Measurements from ENCODE around the gene TXNDC11. TPM values are rescaled to one million over a fixed set of nuclear protein-coding genes. Genes with fewer than 3 reads are reported as not detected.
"Not testable (repeated sequence)": the region's sequence is repeated elsewhere in the genome, so short reads cannot be mapped to it uniquely, and the experiment has no call there.

TXNDC11 gene, protein sequence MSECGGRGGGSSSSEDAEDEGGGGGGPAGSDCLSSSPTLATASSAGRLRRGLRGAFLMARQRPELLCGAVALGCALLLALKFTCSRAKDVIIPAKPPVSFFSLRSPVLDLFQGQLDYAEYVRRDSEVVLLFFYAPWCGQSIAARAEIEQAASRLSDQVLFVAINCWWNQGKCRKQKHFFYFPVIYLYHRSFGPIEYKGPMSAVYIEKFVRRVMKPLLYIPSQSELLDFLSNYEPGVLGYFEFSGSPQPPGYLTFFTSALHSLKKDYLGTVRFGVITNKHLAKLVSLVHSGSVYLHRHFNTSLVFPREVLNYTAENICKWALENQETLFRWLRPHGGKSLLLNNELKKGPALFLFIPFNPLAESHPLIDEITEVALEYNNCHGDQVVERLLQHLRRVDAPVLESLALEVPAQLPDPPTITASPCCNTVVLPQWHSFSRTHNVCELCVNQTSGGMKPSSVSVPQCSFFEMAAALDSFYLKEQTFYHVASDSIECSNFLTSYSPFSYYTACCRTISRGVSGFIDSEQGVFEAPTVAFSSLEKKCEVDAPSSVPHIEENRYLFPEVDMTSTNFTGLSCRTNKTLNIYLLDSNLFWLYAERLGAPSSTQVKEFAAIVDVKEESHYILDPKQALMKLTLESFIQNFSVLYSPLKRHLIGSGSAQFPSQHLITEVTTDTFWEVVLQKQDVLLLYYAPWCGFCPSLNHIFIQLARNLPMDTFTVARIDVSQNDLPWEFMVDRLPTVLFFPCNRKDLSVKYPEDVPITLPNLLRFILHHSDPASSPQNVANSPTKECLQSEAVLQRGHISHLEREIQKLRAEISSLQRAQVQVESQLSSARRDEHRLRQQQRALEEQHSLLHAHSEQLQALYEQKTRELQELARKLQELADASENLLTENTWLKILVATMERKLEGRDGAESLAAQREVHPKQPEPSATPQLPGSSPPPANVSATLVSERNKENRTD
- 10 to 100 TPM; 35.6 to 57.2 (median 46.9) TPM for polyA plus RNA-seq

DNA sequence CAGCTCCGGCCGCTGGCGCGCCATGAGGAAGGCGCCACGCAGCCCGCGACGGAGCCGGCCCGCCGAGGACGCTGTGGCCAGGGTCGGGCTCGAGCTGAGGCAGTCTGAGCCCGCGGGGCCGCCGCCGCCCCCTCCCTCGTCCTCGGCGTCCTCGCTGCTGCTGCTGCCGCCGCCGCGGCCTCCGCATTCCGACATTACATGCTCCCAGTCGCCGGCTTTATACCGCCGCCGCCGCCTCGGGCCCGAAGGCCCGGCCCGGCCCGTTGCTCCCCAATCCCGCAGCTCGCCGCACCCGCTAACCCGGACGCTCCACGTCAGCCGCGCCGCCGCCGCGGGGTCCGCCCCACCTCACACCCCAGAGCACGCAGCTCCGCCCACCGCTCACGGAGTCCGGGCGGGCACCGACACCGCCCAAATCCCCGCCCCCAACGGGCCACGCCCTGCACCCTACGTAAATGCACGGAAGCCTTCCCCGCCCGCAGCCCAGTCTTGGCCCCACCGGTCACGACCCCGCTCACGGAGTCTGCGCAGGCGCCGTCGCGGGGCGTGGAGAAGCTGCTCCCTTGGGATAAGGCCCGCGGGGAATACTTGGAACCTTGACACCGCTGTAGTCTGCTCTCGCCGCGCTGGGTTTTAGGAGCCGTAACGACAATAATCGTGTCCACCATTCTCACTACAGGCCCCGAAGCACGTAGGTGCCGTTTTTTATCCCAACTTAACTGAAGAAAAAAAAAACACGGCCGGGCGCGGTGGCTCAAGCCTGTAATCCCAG, at the start of gene TXNDC11:
TXNDC11 (minus strand) TSS at position 322 of the 772 bp plus-strand sequence; CDS start at position 195, 127 bp downstream.
- peak within 1 kb of the TSS; percentile 93 to 98 (median 98) for H3K27ac Mint-ChIP-seq
- H3K4me1 Mint-ChIP-seq = peaks cover 53 to 61% of the 10 kb centered on the region in 2 donors
- peaks cover 0 to 7% (median 0%) of the 10 kb centered on the region in 3 donors for H3K36me3 Mint-ChIP-seq
- H3K4me3 Mint-ChIP-seq = peak within 1 kb of the TSS; percentile 90 to 97 (median 93)
- H3K9me3 Mint-ChIP-seq = no peaks in the 10 kb centered on the region
- H3K27me3 Mint-ChIP-seq (ENCODE audit: low read depth in 3 of 3) = peaks cover 14 to 27% (median 15%) of the 10 kb centered on the region in 3 donors
- DNase-seq = peak; percentile 99 to 100 (median 99)

DNA sequence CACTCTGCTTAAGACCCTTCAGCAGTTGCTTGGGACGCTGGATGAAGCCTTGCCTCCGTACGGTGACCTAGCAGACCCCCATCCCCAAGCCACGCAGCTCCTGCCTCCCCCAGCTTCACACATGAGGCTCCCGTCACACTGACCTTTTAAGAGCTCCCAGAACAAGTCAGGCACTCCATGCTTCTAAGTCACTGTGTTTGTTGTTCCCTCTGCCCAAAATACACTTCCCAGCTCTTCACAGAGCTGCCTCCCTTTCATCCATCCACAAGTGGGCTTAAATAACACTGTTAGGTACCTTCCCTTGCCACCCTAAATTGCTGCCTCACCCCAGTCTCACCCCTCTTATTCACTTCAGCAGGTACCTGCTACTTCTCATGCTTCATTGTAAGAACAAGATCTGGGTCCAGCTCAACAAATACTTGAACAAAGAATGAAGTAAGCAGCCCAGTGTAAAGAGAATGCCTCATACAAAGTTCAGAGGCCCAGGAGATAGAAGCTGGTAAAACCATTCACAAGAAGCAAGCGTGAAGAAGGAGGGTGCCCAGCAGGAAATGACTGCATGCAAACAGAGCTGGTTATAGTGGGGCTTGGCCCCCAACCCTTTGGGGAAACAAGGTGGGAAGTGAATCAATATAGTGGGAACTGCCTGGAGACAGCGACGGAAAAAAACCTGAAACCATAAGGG, 48.6 kb upstream of the TXNDC11 start:
- Mint-ChIP-seq H3K9me3 (no peaks in the 10 kb centered on the region), H3K36me3 (no peaks in the 10 kb centered on the region), H3K27me3 (ENCODE audit: low read depth in 3 of 3) (peaks cover 0 to 10% (median 7%) of the 10 kb centered on the region in 3 donors), H3K4me1 (peaks cover 67 to 82% of the 10 kb centered on the region in 2 donors), H3K27ac (peak overlapping the region; percentile 1 to 81 (median 32)), H3K4me3 (peak overlapping the region in 1 of 5 donors; percentile 49)
- DNase-seq = no peak

DNA sequence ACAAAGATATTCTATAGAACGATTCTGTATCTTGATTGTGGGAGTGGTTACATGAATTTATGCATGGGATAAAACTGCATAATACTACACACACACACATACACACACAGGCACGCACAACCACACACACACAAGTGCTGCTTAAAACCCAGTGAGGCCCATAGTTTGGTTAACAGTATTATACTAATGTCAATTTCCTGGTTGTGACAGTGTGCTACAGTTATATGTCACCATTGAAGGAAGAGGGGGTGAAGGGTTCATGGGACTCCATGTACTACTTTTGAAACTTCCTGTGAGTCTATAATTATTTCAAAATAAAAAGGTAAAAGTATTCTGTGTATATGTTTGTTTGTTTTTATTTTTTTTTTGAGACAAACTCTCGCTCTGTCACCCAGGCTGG, 46.3 kb upstream of the TXNDC11 start:
- Mint-ChIP-seq H3K36me3 (no peaks in the 10 kb centered on the region), H3K4me3 (no peak overlapping the region), H3K27me3 (ENCODE audit: low read depth in 3 of 3) (peaks cover 0 to 6% (median 0%) of the 10 kb centered on the region in 3 donors), H3K27ac (peak overlapping the region in 1 of 6 donors; percentile 85), H3K4me1 (peaks cover 56 to 72% of the 10 kb centered on the region in 2 donors), H3K9me3 (no peaks in the 10 kb centered on the region)
- DNase-seq = no peak

DNA sequence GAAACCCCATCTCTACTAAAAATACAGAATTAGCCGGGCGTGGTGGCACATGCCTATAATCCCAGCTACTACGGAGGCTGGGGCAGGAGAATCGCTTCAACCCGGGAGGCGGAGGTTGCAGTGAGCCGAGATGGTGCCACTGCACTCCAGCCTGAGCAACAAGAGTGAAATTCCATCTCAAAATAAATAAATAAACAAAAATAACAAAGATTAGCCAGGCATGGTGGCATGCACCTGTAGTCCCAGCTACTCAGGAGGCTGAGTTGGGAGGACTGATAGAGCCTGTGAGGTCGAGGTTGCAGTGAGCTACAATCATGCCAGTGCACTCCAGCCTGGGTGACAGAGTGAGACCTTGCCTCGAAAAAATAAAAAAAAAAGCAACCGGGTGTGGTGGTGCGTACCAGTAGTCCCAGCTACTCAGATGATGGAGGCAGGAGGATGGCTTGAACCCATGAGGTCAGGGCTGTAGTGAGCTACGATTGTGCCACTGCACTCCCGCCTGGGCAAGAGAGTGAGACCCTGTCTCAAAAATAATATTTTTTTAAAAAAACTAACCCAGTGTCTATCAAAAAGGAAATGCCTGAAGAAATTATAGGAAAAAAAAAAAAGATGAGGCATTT, 42.4 kb upstream of the TXNDC11 start:
- H3K4me3 Mint-ChIP-seq; H3K27me3 Mint-ChIP-seq (ENCODE audit: low read depth in 3 of 3); DNase-seq; H3K36me3 Mint-ChIP-seq; H3K9me3 Mint-ChIP-seq: not testable (repeated sequence)
- peaks cover 56 to 73% of the 10 kb centered on the region in 2 donors for H3K4me1 Mint-ChIP-seq
- H3K27ac Mint-ChIP-seq = peak overlapping the region in 3 of 6 donors; percentile 19 to 85 (median 84)

DNA sequence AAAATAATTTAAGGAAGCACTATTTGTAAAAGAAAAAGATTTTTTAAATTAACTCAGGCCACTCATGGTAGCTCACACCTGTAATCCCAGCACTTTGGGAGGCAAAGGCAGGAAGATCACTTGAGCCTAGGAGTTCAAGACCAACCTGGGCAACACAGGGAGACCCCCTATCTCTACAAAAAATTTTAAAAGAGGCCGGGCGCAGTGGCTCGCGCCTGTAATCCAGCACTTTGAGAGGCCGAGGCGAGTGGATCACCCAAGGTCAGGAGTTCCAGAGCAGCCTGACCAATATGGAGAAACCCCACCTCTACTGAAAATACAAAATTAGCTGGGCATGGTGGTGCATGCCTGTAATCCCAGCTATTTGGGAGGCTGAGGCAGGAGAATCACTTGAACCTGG, 41.7 kb upstream of the TXNDC11 start:
- not testable (repeated sequence) for H3K9me3 Mint-ChIP-seq; DNase-seq; H3K36me3 Mint-ChIP-seq; H3K27me3 Mint-ChIP-seq (ENCODE audit: low read depth in 3 of 3)
- H3K4me1 Mint-ChIP-seq = peaks cover 56 to 72% of the 10 kb centered on the region in 2 donors
- H3K4me3 Mint-ChIP-seq = peak overlapping the region in 1 of 5 donors; percentile 23
- H3K27ac Mint-ChIP-seq = peak overlapping the region in 4 of 6 donors; percentile 57 to 95 (median 62)

DNA sequence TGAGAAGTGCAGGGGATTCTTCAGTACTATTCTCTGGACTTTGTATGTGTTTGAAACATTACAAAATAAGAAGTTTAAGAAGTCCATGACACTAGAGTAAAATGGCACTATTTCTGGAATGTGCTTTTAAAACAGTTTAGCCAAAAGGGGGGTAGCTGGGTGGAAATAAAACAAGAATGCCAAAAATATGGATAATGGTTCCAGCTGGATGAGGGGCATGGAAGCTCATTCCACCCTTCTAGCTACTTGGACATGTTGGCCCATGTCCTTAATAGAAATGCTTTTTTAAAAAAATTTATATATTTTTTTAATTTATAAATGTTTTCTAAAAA, 41.3 kb upstream of the TXNDC11 start:
- peaks cover 0 to 2% (median 1%) of the 10 kb centered on the region in 3 donors for H3K27me3 Mint-ChIP-seq (ENCODE audit: low read depth in 3 of 3)
- H3K9me3 Mint-ChIP-seq = no peaks in the 10 kb centered on the region
- peaks cover 56 to 71% of the 10 kb centered on the region in 2 donors for H3K4me1 Mint-ChIP-seq
- peaks cover 0 to 4% (median 0%) of the 10 kb centered on the region in 3 donors for H3K36me3 Mint-ChIP-seq
- peak overlapping the region; percentile 76 to 87 (median 82) for H3K4me3 Mint-ChIP-seq
- peak overlapping the region; percentile 94 to 100 (median 96) for H3K27ac Mint-ChIP-seq
- DNase-seq = no peak

DNA sequence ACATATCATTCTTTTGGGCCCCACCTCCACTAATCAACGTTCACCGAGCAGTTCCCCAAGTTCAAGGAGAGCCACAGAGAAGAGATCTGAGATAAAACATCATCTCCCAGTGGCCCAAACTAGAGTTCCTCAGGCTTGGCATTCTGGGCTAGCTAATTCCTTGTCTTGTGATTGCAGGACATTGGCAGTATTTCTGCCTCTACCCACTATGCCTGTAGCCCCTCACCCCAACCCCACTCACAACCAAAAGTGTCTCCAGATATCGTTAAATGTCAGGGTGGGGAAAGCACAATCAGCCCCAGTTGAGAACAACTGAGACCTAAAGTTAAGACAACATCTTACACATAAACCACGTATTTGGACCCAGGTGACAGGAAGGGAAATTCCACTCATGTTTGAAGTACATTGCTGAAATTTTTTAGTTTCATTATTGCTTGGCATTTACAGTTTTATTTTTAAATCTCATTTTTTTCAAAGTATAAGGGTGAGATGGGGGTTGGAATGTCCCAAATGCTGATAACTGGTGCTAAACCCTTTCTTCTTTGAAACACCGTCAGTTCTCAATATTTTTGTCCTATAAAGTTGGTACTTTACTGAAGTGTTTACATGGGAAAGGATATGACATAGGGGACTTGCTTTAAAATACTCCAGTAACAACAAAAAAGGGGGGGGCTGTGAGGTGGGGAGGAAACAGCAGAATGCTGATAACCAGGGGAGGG, 40.8 kb upstream of the TXNDC11 start:
- Mint-ChIP-seq H3K9me3 (no peaks in the 10 kb centered on the region), H3K4me3 (peak overlapping the region; percentile 76 to 87 (median 82)), H3K36me3 (peaks cover 0 to 4% (median 0%) of the 10 kb centered on the region in 3 donors), H3K27ac (peak overlapping the region; percentile 94 to 100 (median 96)), H3K4me1 (peaks cover 55 to 66% of the 10 kb centered on the region in 2 donors), H3K27me3 (ENCODE audit: low read depth in 3 of 3) (peaks cover 0 to 2% (median 1%) of the 10 kb centered on the region in 3 donors)
- DNase-seq = peak; percentile 65 to 73 (median 72)

DNA sequence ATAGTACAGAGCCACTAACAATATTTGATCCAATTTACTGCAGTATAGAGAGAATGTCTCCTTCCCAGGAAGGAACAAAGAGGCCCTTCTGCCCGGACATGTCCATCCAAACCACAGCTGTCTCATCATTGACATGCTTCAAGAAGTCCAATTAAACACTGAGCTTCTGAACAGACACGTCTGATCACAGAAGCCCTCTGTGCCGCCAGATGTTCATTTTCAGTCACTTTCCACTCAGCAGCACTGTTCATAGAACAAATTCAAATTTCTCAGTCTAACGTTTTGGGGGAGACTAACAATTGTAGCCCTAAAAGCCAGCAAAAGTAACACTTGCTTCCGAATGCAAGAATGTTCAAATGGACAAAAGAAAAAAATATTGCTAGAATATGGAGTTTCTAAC, 39.1 kb upstream of the TXNDC11 start:
- H3K4me3 Mint-ChIP-seq = peak overlapping the region in 3 of 5 donors; percentile 2 to 24 (median 7)
- peaks cover 0 to 7% (median 0%) of the 10 kb centered on the region in 3 donors for H3K36me3 Mint-ChIP-seq
- no peaks in the 10 kb centered on the region for H3K9me3 Mint-ChIP-seq
- peak overlapping the region; percentile 75 to 95 (median 90) for H3K27ac Mint-ChIP-seq
- peaks cover 0 to 1% (median 1%) of the 10 kb centered on the region in 3 donors for H3K27me3 Mint-ChIP-seq (ENCODE audit: low read depth in 3 of 3)
- DNase-seq = no peak
- H3K4me1 Mint-ChIP-seq = peaks cover 42 to 51% of the 10 kb centered on the region in 2 donors

DNA sequence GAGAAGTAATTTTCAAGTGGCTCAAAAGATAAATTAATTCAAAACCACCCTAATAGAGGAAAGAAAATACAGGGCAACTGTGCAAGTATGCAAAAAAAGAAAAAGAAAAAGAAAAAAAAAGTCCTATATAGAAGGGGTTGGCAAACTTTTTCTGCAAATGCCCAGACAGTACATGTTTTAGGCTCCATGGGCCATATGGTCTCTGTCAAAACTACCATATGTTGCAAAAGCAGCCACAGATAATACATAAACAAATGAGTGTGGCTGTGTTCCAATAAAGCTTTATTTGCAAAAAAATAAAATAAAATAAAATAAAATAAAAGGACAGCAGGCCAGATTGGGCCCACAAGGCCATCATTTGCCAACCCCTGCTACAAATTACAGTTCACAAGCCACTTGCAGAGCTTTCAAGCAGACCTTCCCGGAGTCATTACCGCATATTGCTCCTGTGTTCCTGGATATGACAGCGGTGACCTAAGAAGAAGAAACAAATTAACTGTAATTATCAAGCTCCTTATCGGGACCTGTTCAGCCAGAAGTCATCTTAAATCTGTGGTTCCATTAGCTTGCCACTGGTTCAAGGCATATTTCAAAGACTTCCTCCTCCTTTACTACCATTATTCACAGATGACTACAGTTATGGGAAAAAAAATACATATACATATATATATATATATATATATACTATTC, 38.5 kb upstream of the TXNDC11 start:
- Mint-ChIP-seq H3K9me3 (no peaks in the 10 kb centered on the region), H3K27me3 (ENCODE audit: low read depth in 3 of 3) (peaks cover 0 to 1% (median 0%) of the 10 kb centered on the region in 3 donors), H3K4me1 (peaks cover 35 to 44% of the 10 kb centered on the region in 2 donors), H3K27ac (peak overlapping the region; percentile 39 to 95 (median 90)), H3K36me3 (peaks cover 0 to 7% (median 0%) of the 10 kb centered on the region in 3 donors), H3K4me3 (no peak overlapping the region)
- DNase-seq = no peak

DNA sequence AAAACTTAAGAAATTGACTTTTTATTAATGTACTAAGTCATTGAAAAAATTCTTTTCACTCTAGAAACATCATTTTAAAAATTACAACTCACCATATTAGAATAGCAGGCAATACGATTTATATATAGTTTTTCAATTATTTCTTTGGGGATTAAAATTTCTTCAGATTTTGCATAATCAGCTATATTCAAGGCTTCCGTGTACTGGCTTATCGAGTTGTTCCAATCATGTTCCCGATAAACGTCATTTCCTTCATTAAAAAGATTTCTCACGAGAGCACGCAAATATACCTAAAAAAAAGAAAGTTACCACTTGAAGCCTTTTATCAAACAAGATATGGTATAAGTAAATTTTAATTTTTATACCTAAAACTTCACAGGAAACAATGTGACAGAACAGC, 36.4 kb upstream of the TXNDC11 start:
- no peaks in the 10 kb centered on the region for H3K9me3 Mint-ChIP-seq
- peaks cover 27 to 34% of the 10 kb centered on the region in 2 donors for H3K4me1 Mint-ChIP-seq
- H3K27ac Mint-ChIP-seq = no peak overlapping the region
- H3K27me3 Mint-ChIP-seq (ENCODE audit: low read depth in 3 of 3) = peaks cover 0 to 1% (median 0%) of the 10 kb centered on the region in 3 donors
- no peak for DNase-seq
- H3K36me3 Mint-ChIP-seq = peaks cover 0 to 16% (median 3%) of the 10 kb centered on the region in 3 donors
- H3K4me3 Mint-ChIP-seq = no peak overlapping the region

DNA sequence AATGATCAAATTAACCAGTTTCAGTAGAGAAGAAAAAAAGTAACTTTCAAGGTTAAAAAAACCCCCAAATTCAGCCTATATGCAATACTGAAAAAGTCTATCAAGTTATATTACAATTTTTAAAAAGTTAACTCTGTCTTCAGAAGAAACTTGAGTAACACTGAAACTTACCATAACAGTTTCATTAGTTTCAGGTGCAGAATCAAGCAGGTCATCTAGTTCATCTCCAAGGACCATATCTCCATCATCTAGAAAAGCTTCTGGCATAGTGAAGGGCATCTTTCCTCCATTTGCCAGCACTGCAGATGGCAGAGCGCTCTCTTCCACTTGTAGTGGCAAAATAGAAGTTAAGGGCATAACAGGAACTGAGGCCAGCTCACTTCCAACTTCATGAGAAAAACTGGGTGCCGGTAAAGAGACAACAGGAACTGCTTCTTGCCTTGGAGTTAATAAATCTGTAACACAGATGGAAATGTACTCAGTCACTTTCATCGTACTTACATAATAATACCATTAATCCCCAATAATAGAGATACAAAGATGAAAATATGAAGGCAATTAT, 31.5 kb upstream of the TXNDC11 start:
- Mint-ChIP-seq H3K27ac (no peak overlapping the region), H3K36me3 (peaks cover 10 to 38% (median 17%) of the 10 kb centered on the region in 3 donors), H3K4me1 (no peaks in the 10 kb centered on the region), H3K9me3 (no peaks in the 10 kb centered on the region), H3K4me3 (no peak overlapping the region), H3K27me3 (ENCODE audit: low read depth in 3 of 3) (no peaks in the 10 kb centered on the region)
- DNase-seq = no peak

Measured in immature natural killer cell (primary cell).